Activated CD8-positive, alpha-beta memory T cell treated with anti-CD3 and anti-CD28 coated beads, Interleukin-2, amount 50 U/mL, for 1 hour (primary cell): ENCODE measurements around the gene CCNO.

ENCODE experiments used
- DNase-seq: peaks from one replicate; pipeline ENCODE4 v3.0.0-alpha.2; 2020; ENCODE audit errors: extremely low read depth

The CCNO gene

GRCh38 chr5:55222985-55223811, 10.2 kb downstream of the CCNO start:
- DNase-seq, result no peak

- no peak for DNase-seq
Observed at GRCh38 chr5:55222092-55222984, 11.1 kb downstream of the CCNO start.

- DNase-seq, result no peak
Observed at GRCh38 chr5:55220433-55221185, 12.8 kb downstream of the CCNO start.

- DNase-seq, result no peak
Observed at GRCh38 chr5:55219770-55220169, 13.6 kb downstream of the CCNO start.

- no peak for DNase-seq
Observed at GRCh38 chr5:55218967-55219366, 14.4 kb downstream of the CCNO start.

- no peak for DNase-seq
Observed at GRCh38 chr5:55211184-55211874, 22.1 kb downstream of the CCNO start.

GRCh38 chr5:55205001-55205400, 28.4 kb downstream of the CCNO start:
- no peak for DNase-seq

GRCh38 chr5:55191165-55191564, 42.2 kb downstream of the CCNO start:
- no peak for DNase-seq

- no peak for DNase-seq
Observed at GRCh38 chr5:55188656-55189540, 44.5 kb downstream of the CCNO start.

GRCh38 chr5:55187370-55187769, 46.0 kb downstream of the CCNO start:
- DNase-seq, result no peak
